Nephron progenitor cell (in vitro differentiated cells): ENCODE data around the gene CLDN24.
"Not testable (repeated sequence)": the region's sequence is repeated elsewhere in the genome, so short reads cannot be mapped to it uniquely, and the experiment has no call there.

ENCODE experiments used
- DNase-seq: peaks from one replicate; pipeline ENCODE4 v3.0.0; 2021
- H3K27ac Mint-ChIP-seq: 2 replicates; pipeline ENCODE4 v1.8.0; 2021; ENCODE audit warnings: mild to moderate bottlenecking, moderate library complexity, mixed read lengths
- H3K27me3 Mint-ChIP-seq: 2 replicates; pipeline ENCODE4 v1.8.0; 2021; ENCODE audit warnings: mild to moderate bottlenecking, low read depth, mixed read lengths; ENCODE audit not compliant: poor library complexity
- H3K36me3 Mint-ChIP-seq: 2 replicates; pipeline ENCODE4 v1.8.0; 2021; ENCODE audit warnings: low read depth, mixed read lengths
- H3K4me1 Mint-ChIP-seq: 2 replicates; pipeline ENCODE4 v1.8.0; 2021; ENCODE audit warnings: mixed read lengths
- H3K4me3 Mint-ChIP-seq: 2 replicates; pipeline ENCODE4 v1.8.0; 2021; ENCODE audit warnings: mild to moderate bottlenecking, moderate library complexity, mixed read lengths
- H3K9me3 Mint-ChIP-seq: 2 replicates; pipeline ENCODE4 v1.8.0; 2021; ENCODE audit warnings: mild to moderate bottlenecking, moderate library complexity, mixed read lengths
- TF ChIP-seq, protein P1 (sequence below): fragments of 200-600 bp; sonication (generic); IDR thresholded peaks from 2 replicates; pipeline ENCODE4 v1.5.0; 2021; ENCODE audit warnings: antibody characterized with exemption

The CLDN24 gene

DNA sequence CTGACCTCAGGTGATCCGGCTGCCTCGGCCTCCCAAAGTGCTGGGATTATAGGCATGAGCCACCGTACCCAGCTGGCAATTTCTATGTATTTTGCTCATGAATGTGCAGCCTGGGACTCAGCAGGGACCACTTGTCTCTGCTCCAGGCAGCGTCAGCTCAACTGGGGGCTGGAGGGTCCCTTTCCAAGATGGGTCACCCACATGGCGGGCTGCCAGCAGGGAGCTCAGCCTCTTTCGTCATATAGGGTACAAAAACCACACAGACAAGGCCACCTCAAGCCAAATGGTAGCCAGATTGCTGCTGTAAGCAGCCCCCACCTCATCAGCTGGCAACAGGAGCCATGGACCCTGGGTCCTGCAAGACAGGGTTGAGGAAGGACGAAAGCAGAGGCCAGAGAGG, 2.4 kb upstream of the CLDN24 start:
- DNase-seq, result no peak
- no peaks in the 10 kb centered on the region for H3K27me3 Mint-ChIP-seq
- H3K4me1 Mint-ChIP-seq, result peaks cover 9% of the 10 kb centered on the region
- H3K36me3 Mint-ChIP-seq, result peaks cover 70% of the 10 kb centered on the region
- H3K4me3 Mint-ChIP-seq, result no peak overlapping the region
- no peak overlapping the region for H3K27ac Mint-ChIP-seq
- peaks cover 35% of the 10 kb centered on the region for H3K9me3 Mint-ChIP-seq
- TF ChIP-seq, protein P1, sequence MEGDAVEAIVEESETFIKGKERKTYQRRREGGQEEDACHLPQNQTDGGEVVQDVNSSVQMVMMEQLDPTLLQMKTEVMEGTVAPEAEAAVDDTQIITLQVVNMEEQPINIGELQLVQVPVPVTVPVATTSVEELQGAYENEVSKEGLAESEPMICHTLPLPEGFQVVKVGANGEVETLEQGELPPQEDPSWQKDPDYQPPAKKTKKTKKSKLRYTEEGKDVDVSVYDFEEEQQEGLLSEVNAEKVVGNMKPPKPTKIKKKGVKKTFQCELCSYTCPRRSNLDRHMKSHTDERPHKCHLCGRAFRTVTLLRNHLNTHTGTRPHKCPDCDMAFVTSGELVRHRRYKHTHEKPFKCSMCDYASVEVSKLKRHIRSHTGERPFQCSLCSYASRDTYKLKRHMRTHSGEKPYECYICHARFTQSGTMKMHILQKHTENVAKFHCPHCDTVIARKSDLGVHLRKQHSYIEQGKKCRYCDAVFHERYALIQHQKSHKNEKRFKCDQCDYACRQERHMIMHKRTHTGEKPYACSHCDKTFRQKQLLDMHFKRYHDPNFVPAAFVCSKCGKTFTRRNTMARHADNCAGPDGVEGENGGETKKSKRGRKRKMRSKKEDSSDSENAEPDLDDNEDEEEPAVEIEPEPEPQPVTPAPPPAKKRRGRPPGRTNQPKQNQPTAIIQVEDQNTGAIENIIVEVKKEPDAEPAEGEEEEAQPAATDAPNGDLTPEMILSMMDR, result no peak

DNA sequence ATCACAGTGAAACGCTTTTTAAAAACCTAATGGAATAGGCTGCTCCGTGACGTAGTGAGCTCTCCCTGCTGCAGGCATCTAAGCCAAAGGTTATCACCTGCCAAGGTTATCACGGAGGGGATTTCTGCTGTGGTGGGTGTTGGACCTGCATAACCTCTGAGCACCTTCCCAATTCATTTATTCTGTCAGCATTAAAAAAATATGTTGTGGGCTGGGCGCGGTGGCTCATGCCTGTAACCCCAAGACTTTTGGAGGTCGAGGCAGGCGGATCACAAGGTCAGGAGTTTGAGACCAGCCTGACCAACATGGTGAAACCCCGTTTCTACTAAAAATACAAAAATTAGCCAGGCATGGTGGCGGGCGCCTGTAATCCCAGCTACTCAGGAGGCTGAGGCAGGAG, 1.8 kb upstream of the CLDN24 start:
- not testable (repeated sequence) for H3K4me1 Mint-ChIP-seq

DNA sequence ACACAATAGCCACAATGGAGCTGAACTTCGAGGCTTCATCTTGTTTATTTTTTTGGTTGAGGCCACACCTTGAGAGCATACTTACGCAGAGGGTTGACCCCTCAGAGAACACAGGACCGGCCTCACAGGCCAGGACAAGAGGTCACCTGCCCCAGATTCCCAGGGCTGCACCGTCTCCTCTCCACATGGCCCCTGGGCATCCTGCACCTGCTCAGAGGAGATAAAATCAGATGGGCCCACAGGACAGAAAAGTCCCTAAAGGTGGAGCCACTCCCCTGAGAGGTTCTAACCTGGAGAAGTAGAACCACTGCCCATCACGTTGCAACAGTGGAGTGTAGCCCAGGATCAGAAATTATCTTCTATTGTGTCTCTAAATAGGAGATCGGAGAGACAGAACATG, 1.1 kb upstream of the CLDN24 start:
- Mint-ChIP-seq H3K4me3 (no peak overlapping the region), H3K36me3 (peaks cover 72% of the 10 kb centered on the region)

More for the DNA sequence above, 1.8 kb upstream of the CLDN24 start:
- peaks cover 30% of the 10 kb centered on the region for H3K9me3 Mint-ChIP-seq
- H3K36me3 Mint-ChIP-seq, result peaks cover 70% of the 10 kb centered on the region
- not testable (repeated sequence) for DNase-seq, H3K4me3 Mint-ChIP-seq, H3K27me3 Mint-ChIP-seq, H3K27ac Mint-ChIP-seq

DNA sequence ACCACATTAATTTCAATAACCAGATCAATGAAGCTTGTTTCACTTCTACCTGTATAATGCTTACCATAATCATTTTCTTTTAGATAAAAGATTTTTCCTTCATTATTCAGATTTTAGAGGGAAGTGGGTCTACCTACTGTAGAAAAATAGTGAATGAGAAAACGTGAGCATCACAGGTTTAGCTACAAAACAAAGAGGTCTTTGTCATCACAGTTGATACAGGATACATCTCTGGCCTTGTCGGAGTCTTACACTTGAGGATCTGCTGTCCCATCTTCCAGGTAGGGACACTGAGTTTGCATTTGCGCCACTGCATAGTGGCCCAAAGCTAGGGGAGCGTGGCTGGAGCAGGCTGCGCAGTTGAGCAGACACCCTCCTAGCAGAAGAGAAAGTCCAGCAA, 710 bp downstream of the CLDN24 start:
- H3K27ac Mint-ChIP-seq, result no peak overlapping the region
- DNase-seq, result no peak
- no peaks in the 10 kb centered on the region for H3K4me1 Mint-ChIP-seq
- no peak overlapping the region for H3K4me3 Mint-ChIP-seq
- no peaks in the 10 kb centered on the region for H3K27me3 Mint-ChIP-seq
- H3K36me3 Mint-ChIP-seq, result peaks cover 67% of the 10 kb centered on the region
- TF ChIP-seq, protein P1, result no peak
- peaks cover 14% of the 10 kb centered on the region for H3K9me3 Mint-ChIP-seq

More for the DNA sequence above, 1.1 kb upstream of the CLDN24 start:
- Mint-ChIP-seq H3K27ac (peak overlapping the region; percentile 32), H3K9me3 (peaks cover 22% of the 10 kb centered on the region), H3K4me1 (peaks cover under 1% of the 10 kb centered on the region), H3K27me3 (no peaks in the 10 kb centered on the region)
- DNase-seq, result no peak
- TF ChIP-seq, protein P1, result no peak

DNA sequence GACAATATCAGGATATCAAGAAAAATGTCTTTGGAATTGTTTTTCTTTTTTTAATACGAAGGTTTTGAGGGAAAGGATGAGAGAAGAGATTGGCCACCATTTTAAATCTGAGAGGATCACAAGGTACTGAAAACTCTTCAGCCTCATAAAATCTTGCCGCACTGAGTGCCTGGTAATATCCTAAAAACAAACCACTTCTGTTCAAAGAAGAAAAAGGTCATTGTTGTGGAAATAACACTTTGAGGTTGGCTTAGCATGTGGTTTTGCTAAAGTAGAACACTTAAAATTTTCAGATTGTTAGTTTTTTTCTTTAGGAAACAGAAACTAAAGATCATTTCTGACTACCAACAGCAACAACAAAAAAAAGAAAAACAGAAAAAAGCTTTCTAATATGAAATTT, 1.1 kb downstream of the CLDN24 start:
- H3K36me3 Mint-ChIP-seq, result peaks cover 67% of the 10 kb centered on the region
- H3K4me3 Mint-ChIP-seq, result no peak overlapping the region
- TF ChIP-seq, protein P1, result no peak
- H3K27me3 Mint-ChIP-seq, result no peaks in the 10 kb centered on the region
- peaks cover 10% of the 10 kb centered on the region for H3K9me3 Mint-ChIP-seq
- no peak for DNase-seq
- no peaks in the 10 kb centered on the region for H3K4me1 Mint-ChIP-seq
- H3K27ac Mint-ChIP-seq, result no peak overlapping the region

DNA sequence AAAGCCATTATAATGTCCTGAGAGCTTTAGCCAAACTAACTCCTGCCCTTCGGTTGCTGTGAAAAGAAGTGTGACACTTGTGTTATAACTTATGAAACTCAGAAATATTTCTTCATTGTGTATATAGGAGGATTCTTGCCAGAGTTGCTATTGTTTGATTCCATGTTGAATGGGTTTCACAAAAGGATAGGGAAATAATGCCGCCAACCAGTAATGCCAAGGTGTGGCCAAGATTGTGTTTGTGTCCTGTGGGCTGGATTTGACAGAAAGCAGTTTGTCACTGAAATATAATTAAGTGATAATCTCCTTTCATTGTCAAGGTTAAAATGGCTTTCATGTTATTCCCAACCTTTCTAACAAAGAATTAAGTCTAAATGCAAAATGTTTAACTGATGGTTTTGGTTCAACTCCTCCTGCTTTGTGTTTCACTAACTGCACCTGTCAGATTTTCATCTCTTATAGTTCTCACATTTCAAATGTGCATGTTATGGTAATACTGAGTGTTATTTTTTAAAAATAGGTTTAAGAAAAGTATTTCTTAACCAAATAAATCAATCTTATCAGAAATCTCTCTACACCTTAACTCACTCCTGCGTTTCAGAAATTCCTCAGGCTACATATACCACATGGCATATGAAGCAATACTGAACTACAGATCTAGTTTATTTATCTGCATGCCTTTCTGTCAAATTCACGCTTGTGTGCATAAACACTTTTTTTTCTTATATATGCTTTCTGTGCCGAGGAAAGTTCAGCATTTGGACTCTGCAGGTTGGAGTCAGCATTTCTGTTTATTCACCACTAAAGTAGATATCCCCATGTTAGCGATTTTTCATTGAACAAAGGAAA, 1.8 kb downstream of the CLDN24 start, which contains the start of gene CLDN22:
Gene CLDN22 (minus strand): TSS at position 66 of the 849 bp plus-strand sequence. CDS start 58 bp downstream, at position 8.
- Mint-ChIP-seq H3K4me1 (no peaks in the 10 kb centered on the region), H3K4me3 (no peak within 1 kb of the TSS), H3K9me3 (peaks cover 3% of the 10 kb centered on the region), H3K27ac (peak within 1 kb of the TSS; percentile 29), H3K27me3 (no peaks in the 10 kb centered on the region), H3K36me3 (peaks cover 62% of the 10 kb centered on the region)
- DNase-seq, result no peak
- TF ChIP-seq, protein P1, result no peak
